Measurements from ENCODE around the gene VPS13C.

VPS13C gene

GRCh38 chr15:62071711-62072308, 11.6 kb upstream of the VPS13C start:
- TF ChIP-seq RAD21 (IDR thresholded peaks at IDR 0.05; ENCODE audit: low read depth) (peak; percentile 61), TEAD4 (IDR thresholded peaks at IDR 0.05) (no peak), TCF12 (IDR thresholded peaks at IDR 0.05; ENCODE audit: low read depth) (no peak), YY1 (IDR thresholded peaks at IDR 0.05; ENCODE audit: low read depth) (no peak), USF1 (IDR thresholded peaks at IDR 0.05) (no peak), EP300 (IDR thresholded peaks at IDR 0.05; ENCODE audit: borderline replicate concordance) (no peak)

GRCh38 chr15:62069551-62069950, 9.3 kb upstream of the VPS13C start:
- no peak for TF ChIP-seq TEAD4 (IDR thresholded peaks at IDR 0.05)
- no peak for TF ChIP-seq REST (IDR thresholded peaks at IDR 0.05; ENCODE audit: low read depth)
- TF ChIP-seq NFIC (IDR thresholded peaks at IDR 0.05): no peak
- TF ChIP-seq MAX (IDR thresholded peaks at IDR 0.05): no peak
- no peak for TF ChIP-seq EP300 (IDR thresholded peaks at IDR 0.05; ENCODE audit: borderline replicate concordance)
- TF ChIP-seq ZBTB7A (IDR thresholded peaks at IDR 0.05; ENCODE audit: low read depth): no peak
- TF ChIP-seq TCF12 (IDR thresholded peaks at IDR 0.05; ENCODE audit: low read depth): no peak
- TF ChIP-seq CREB1 (IDR thresholded peaks at IDR 0.05; ENCODE audit: low read depth): no peak
- TF ChIP-seq EGR1 (IDR thresholded peaks at IDR 0.05): no peak
- no peak for TF ChIP-seq TAF1 (IDR thresholded peaks at IDR 0.05; ENCODE audit: low read depth)
- TF ChIP-seq FOXM1 (IDR thresholded peaks at IDR 0.05; ENCODE audit: borderline replicate concordance, low read depth): no peak
- TF ChIP-seq CEBPB (IDR thresholded peaks at IDR 0.05): no peak
- no peak for TF ChIP-seq USF1 (IDR thresholded peaks at IDR 0.05)
- TF ChIP-seq YY1 (IDR thresholded peaks at IDR 0.05; ENCODE audit: low read depth): no peak
- no peak for TF ChIP-seq RAD21 (IDR thresholded peaks at IDR 0.05; ENCODE audit: low read depth)

GRCh38 chr15:62068810-62069167, 8.5 kb upstream of the VPS13C start:
- TF ChIP-seq FOXM1 (IDR thresholded peaks at IDR 0.05; ENCODE audit: borderline replicate concordance, low read depth) (no peak), ZBTB7A (IDR thresholded peaks at IDR 0.05; ENCODE audit: low read depth) (no peak), TAF1 (IDR thresholded peaks at IDR 0.05; ENCODE audit: low read depth) (no peak), YY1 (IDR thresholded peaks at IDR 0.05; ENCODE audit: low read depth) (no peak), TCF12 (IDR thresholded peaks at IDR 0.05; ENCODE audit: low read depth) (no peak), CEBPB (IDR thresholded peaks at IDR 0.05) (no peak), MAX (IDR thresholded peaks at IDR 0.05) (no peak), USF1 (IDR thresholded peaks at IDR 0.05) (no peak), TEAD4 (IDR thresholded peaks at IDR 0.05) (no peak), EP300 (IDR thresholded peaks at IDR 0.05; ENCODE audit: borderline replicate concordance) (no peak)

GRCh38 chr15:62068071-62068809, 8.0 kb upstream of the VPS13C start:
- TF ChIP-seq YY1 (IDR thresholded peaks at IDR 0.05; ENCODE audit: low read depth) (no peak), TCF12 (IDR thresholded peaks at IDR 0.05; ENCODE audit: low read depth) (no peak; the same call in 1 of the 2 replicates), EP300 (IDR thresholded peaks at IDR 0.05; ENCODE audit: borderline replicate concordance) (no peak), TAF1 (IDR thresholded peaks at IDR 0.05; ENCODE audit: low read depth) (no peak), MAX (IDR thresholded peaks at IDR 0.05) (peak; percentile 63)

GRCh38 chr15:62067448-62068044, 7.3 kb upstream of the VPS13C start:
- no peak for TF ChIP-seq REST (IDR thresholded peaks at IDR 0.05; ENCODE audit: low read depth)
- peak; percentile 54 for TF ChIP-seq MAX (IDR thresholded peaks at IDR 0.05)
